ENCODE data around the gene MYCN. TPM values are rescaled to one million over a fixed set of nuclear protein-coding genes. Genes with fewer than 3 reads are reported as not detected.

MYCN gene
- total and polyA plus RNA-seq, 12 donors: 0.24 to 2.2 (median 1.0) TPM

DNA sequence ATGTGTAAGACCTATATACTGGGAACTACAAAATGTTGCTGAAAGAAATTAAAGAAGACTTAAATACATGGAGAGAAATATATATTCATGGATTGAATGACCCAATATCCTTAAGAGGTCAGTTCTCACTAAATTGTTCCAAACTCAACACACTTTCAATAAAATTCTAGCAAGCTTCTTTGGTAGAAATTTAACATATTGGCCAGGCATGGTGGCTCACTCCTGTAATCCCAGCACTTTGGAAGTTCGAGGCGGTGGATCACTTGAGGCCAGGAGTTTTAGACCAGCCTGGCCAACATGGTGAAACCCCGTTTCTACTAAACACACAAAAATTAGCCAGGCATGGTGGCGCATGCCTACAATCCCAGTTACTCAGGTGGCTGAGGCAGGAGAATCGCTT is 33.6 kb upstream of the MYCN start:
- DNase-seq: no peak

DNA sequence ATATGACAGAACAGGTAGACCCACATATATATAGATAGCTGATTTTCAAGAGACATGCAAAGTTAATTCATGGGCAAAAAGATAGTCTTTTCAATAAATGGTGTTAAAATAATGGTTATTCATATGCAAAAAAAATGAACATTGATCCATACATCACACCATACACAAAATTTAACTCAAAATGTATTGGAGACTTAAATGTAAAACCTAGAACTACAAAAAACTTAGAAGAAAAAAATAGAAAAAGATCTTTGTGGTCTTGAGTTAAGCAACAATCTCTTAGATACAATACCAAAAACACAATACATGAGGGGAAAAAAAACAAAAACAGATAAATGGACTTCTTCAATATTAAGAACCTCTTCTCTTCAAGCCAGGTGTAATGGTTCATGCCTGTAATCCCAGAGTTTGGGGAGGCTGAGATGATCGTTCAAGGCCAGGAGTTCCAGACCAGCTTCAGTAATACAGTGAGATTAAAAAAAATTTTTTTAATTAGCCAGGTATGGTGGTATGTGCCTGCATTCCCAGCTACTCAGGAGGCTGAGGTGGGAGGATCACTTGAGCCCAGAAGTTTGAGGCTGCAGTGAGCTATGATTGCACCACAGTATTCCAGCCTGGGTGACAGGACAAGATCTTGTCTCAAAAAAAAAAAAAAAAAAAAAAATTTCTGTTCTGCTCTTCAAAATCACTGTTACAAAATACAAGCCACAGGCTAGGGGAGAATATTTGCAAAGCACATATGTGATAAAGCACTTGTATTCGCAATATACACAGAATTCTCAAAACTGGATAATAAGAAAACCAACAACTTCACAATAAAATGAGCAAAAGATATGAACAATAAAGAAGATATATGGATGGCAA is 32.7 kb upstream of the MYCN start:
- Histone ChIP-seq H3K36me3 (replicated peaks in 1 of 2) (no peaks in the 10 kb centered on the region), H3K4me1 (replicated peaks in 1 of 2) (peaks cover 0 to 3% of the 10 kb centered on the region in 2 donors), H3K27me3 (no peaks in the 10 kb centered on the region), H3K27ac (no peak overlapping the region), H3K4me3 (no peak overlapping the region), H3K9me3 (replicated peaks in 1 of 3) (no peaks in the 10 kb centered on the region)
- TF ChIP-seq CTCF (IDR thresholded peaks at IDR 0.05) (no peak), POLR2A (IDR thresholded peaks at IDR 0.05) (no peak)
- 76 to 94% (median 85%) methylated on average over 2 of the region's 2 CpGs for WGBS, 4 donors
- intact Hi-C loops (cut with DNase I): no loop called here
- peak in 1 of 7 donors; percentile 28 for DNase-seq

More for the DNA sequence above, 33.6 kb upstream of the MYCN start:
- intact Hi-C loops (cut with DNase I): no loop called here
- H3K27me3 ChIP-seq: no peaks in the 10 kb centered on the region
- no peaks in the 10 kb centered on the region for H3K36me3 ChIP-seq (replicated peaks in 1 of 2)
- peaks cover 0 to under 1% of the 10 kb centered on the region in 2 donors for H3K4me1 ChIP-seq (replicated peaks in 1 of 2)
- no peaks in the 10 kb centered on the region for H3K9me3 ChIP-seq (replicated peaks in 1 of 3)
- TF ChIP-seq POLR2A (IDR thresholded peaks at IDR 0.05): no peak
- TF ChIP-seq CTCF (IDR thresholded peaks at IDR 0.05): no peak
- 88 to 94% (median 91%) methylated on average over 5 of the region's 5 CpGs for WGBS, 4 donors
- no peak overlapping the region for H3K4me3 ChIP-seq
- no peak overlapping the region for H3K27ac ChIP-seq

DNA sequence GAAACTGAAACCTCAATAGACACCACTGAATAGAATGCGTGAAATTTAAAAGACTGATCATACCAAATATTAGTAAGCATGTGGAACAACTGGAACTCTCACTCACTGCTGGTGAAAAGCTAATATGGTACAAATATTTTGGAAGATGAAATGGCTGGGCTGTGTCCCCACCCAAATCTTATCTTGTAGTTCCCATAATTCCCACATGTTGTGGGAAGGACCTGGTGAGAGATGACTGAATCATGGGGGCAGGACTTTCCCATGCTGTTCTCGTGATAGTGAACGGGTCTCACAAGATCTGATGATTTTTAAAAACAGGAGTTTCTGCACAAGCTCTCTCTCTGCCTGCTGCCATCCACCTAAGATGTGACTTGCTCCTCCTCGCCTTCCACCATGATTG is 32.0 kb upstream of the MYCN start:
- TF ChIP-seq POLR2A (IDR thresholded peaks at IDR 0.05): no peak
- TF ChIP-seq CTCF (IDR thresholded peaks at IDR 0.05): no peak
- H3K36me3 ChIP-seq (replicated peaks in 1 of 2): no peaks in the 10 kb centered on the region
- no peak overlapping the region for H3K4me3 ChIP-seq
- WGBS, 4 donors: 89 to 91% (median 90%) methylated on average over 4 of the region's 4 CpGs
- H3K27ac ChIP-seq: no peak overlapping the region
- no peaks in the 10 kb centered on the region for H3K9me3 ChIP-seq (replicated peaks in 1 of 3)
- DNase-seq: no peak
- H3K27me3 ChIP-seq: no peaks in the 10 kb centered on the region
- intact Hi-C loops (cut with DNase I): no loop called here
- peaks cover 0 to 3% of the 10 kb centered on the region in 2 donors for H3K4me1 ChIP-seq (replicated peaks in 1 of 2)

DNA sequence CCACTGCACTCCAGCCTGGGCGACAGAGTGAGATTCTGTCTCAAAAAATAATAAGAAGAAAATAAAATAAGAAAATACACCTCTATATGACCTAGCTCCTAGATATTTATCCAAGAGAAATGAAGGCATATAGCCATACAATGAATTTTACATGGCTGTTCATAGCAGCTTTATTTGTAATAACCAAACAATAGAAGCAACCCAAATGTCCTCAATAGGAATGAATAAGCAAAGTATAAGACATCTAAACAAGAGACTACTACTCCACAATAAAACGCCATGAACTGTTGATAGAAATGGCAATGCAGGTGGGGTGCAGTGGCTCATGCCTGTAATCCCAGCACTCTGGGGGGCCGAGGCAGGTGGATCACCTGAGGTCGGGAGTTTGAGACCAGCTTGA is 31.2 kb upstream of the MYCN start:
- no peaks in the 10 kb centered on the region for H3K36me3 ChIP-seq (replicated peaks in 1 of 2)
- H3K9me3 ChIP-seq (replicated peaks in 1 of 3): no peaks in the 10 kb centered on the region
- no peaks in the 10 kb centered on the region for H3K27me3 ChIP-seq
- no peak overlapping the region for H3K4me3 ChIP-seq
- 75 to 88% (median 83%) methylated on average over 4 of the region's 4 CpGs for WGBS, 4 donors
- intact Hi-C loops (cut with DNase I): no loop called here
- H3K4me1 ChIP-seq (replicated peaks in 1 of 2): peaks cover 0 to 3% of the 10 kb centered on the region in 2 donors
- DNase-seq: peak in 1 of 7 donors; percentile 20
- no peak overlapping the region for H3K27ac ChIP-seq
- TF ChIP-seq POLR2A (IDR thresholded peaks at IDR 0.05) (no peak), CTCF (IDR thresholded peaks at IDR 0.05) (no peak)
